GM12878 (cell line): ENCODE data around the gene ADGRV1. TPM values are rescaled to one million over a fixed set of nuclear protein-coding genes. Genes with fewer than 3 reads are reported as not detected.

Experiments used
- ATF7 ChIP-seq: fragments of 450-650 bp; IDR thresholded peaks from 2 replicates; pipeline ENCODE4 v1.6.1; 2016; ENCODE audit warnings: low read depth, mild to moderate bottlenecking
- BCL11A ChIP-seq: IDR thresholded peaks from 2 replicates; pipeline ENCODE4 v1.6.1; 2011; ENCODE audit warnings: low read depth, low read length
- CBX3 ChIP-seq: fragments of 200-600 bp; sonication (generic); IDR thresholded peaks from 2 replicates; pipeline ENCODE4 v1.6.1; 2016; ENCODE audit warnings: low read depth, borderline replicate concordance
- EP300 ChIP-seq, 2 experiments: fragments of 150-350 bp in 1 of 2; IDR thresholded peaks; 2 replicates each; pipeline ENCODE4 v1.6.1; 2011 to 2012; ENCODE audit warnings: low read depth in 2 of 2, low read length in 2 of 2, borderline replicate concordance in 1 of 2, improper control_type of control experiment in 1 of 2, inconsistent platforms in 1 of 2; ENCODE audit not compliant: control insufficient read depth in 1 of 2
- FOS ChIP-seq: IDR thresholded peaks from 3 replicates; pipeline ENCODE4 v1.6.1; 2011; ENCODE audit warnings: borderline replicate concordance; ENCODE audit not compliant: insufficient read length; ENCODE audit errors: extremely low read depth
- LARP7 ChIP-seq: fragments of 450-650 bp; IDR thresholded peaks from 2 replicates; pipeline ENCODE4 v1.6.1; 2017; ENCODE audit warnings: mild to moderate bottlenecking
- MEF2A ChIP-seq: IDR thresholded peaks from 2 replicates; pipeline ENCODE4 v1.6.1; 2011; ENCODE audit warnings: low read depth, mild to moderate bottlenecking, low read length, moderate library complexity; ENCODE audit not compliant: insufficient read depth
- MEF2B ChIP-seq: fragments of 450-650 bp; IDR thresholded peaks from 2 replicates; pipeline ENCODE4 v1.6.1; 2018; ENCODE audit warnings: mild to moderate bottlenecking, moderate library complexity; ENCODE audit not compliant: partially characterized antibody, poor library complexity, severe bottlenecking
- NR2C1 ChIP-seq: fragments of 450-650 bp; IDR thresholded peaks from 2 replicates; pipeline ENCODE4 v1.6.1; 2017; ENCODE audit warnings: antibody characterized with exemption, mild to moderate bottlenecking, moderate library complexity
- polyA plus RNA-seq, 11 experiments: library from polyadenylated mRNA; depleted of rRNA in 4 of 11; unstranded in 6 of 11; stranded (reverse) in 5 of 11; fragments of >200 nt; fragmentation: Nextera tagmentation in 4 of 11; fragmentation: Illumina TruSeq in 1 of 11; extraction: Ambion mirVana in 4 of 11; extraction: Trizol in 1 of 11; gene quantifications; 1 replicate in 1 of 11; 2 replicates in 10 of 11; pipeline versions ENCODE4 v1.2.1 to v1.2.3, GENCODE V29; 2011 to 2016; ENCODE audit warnings: inconsistent platforms in 2 of 11, missing spikeins in 2 of 11, low read depth in 1 of 11
- total RNA-seq, 4 experiments: library from RNA; depleted of rRNA in 3 of 4; stranded (reverse); fragments of >200 nt in 3 of 4; fragmentation: Illumina TruSeq in 1 of 4; extraction: Trizol in 1 of 4; gene quantifications; 2 replicates each; pipeline versions ENCODE4 v1.2.1 to v1.2.3, GENCODE V29; 2013 to 2021
- TF ChIP-seq, protein P1 (sequence below): IDR thresholded peaks from 2 replicates; pipeline ENCODE4 v1.6.1; 2012; ENCODE audit warnings: low read depth, low read length, improper control_type of control experiment
- TF ChIP-seq, protein P2 (sequence below), 3 experiments: IDR thresholded peaks in 2 of 3; conservative IDR thresholded peaks in 1 of 3; 2 replicates each; pipeline ENCODE4 v1.5.1; 2011; ENCODE audit warnings: low read depth in 3 of 3, low read length in 3 of 3, mild to moderate bottlenecking in 3 of 3, control low read depth in 2 of 3, moderate library complexity in 2 of 3, inconsistent platforms in 1 of 3, mixed read lengths in 1 of 3; ENCODE audit not compliant: control insufficient read depth in 2 of 3, insufficient read depth in 1 of 3; ENCODE audit errors: extremely low read depth in 1 of 3

Gene ADGRV1
- total and polyA plus RNA-seq, 10 of the 15 experiments (the other 5 are each of a cell fraction or from before 2014, with no cell fraction given), result 0.04 to 8.1 (median 0.16) TPM; not detected in 1

DNA sequence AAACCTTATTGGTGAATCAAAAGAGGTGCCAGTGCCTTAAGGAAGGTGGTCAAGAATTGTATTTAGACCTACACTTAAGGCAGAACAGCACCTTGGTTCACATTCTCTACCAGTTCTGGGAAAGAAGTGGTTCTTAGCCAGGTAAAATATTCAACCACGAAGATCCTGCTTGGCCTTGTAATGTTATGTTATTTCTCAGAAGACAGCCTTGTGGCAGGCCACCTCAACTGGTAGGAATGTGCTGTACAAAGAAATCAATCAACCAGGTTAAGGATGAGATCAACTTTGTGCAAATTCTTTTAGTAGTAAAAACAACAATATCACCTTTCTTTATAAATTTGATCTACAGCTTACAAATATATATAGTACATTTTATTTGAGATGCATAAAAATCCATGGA, 577.7 kb downstream of the ADGRV1 start (continued):
- TF ChIP-seq, protein P1, sequence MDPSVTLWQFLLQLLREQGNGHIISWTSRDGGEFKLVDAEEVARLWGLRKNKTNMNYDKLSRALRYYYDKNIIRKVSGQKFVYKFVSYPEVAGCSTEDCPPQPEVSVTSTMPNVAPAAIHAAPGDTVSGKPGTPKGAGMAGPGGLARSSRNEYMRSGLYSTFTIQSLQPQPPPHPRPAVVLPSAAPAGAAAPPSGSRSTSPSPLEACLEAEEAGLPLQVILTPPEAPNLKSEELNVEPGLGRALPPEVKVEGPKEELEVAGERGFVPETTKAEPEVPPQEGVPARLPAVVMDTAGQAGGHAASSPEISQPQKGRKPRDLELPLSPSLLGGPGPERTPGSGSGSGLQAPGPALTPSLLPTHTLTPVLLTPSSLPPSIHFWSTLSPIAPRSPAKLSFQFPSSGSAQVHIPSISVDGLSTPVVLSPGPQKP, result no peak
- TF ChIP-seq ATF7 (no peak), EP300 (IDR thresholded peaks at IDR 0.05; ENCODE audit: borderline replicate concordance in 1 of 2, control insufficient read depth in 1 of 2, low read depth in 2 of 2, low read length in 2 of 2) (no peak), FOS (no peak), BCL11A (no peak), MEF2A (no peak), CBX3 (no peak), NR2C1 (no peak), MEF2B (no peak), LARP7 (no peak)
- TF ChIP-seq, protein P2, sequence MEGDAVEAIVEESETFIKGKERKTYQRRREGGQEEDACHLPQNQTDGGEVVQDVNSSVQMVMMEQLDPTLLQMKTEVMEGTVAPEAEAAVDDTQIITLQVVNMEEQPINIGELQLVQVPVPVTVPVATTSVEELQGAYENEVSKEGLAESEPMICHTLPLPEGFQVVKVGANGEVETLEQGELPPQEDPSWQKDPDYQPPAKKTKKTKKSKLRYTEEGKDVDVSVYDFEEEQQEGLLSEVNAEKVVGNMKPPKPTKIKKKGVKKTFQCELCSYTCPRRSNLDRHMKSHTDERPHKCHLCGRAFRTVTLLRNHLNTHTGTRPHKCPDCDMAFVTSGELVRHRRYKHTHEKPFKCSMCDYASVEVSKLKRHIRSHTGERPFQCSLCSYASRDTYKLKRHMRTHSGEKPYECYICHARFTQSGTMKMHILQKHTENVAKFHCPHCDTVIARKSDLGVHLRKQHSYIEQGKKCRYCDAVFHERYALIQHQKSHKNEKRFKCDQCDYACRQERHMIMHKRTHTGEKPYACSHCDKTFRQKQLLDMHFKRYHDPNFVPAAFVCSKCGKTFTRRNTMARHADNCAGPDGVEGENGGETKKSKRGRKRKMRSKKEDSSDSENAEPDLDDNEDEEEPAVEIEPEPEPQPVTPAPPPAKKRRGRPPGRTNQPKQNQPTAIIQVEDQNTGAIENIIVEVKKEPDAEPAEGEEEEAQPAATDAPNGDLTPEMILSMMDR (IDR thresholded peaks at IDR 0.05 in 2 of 3, conservative IDR thresholded peaks at IDR 0.05 in 1 of 3; ENCODE audit: control insufficient read depth in 2 of 3, extremely low read depth in 1 of 3, insufficient read depth in 1 of 3, low read depth in 3 of 3, low read length in 3 of 3), result no peak
